Heart left ventricle (tissue), 13 donors: ENCODE data around the gene SMAD3.

Experiments
- POLR2A ChIP-seq, 2 donors: fragments of 450-650 bp; IDR thresholded peaks; one replicate each; pipeline ENCODE4 v1.6.1; 2017; ENCODE audit warnings: antibody characterized with exemption in 2 of 2, mild to moderate bottlenecking in 2 of 2, moderate library complexity in 2 of 2
- TF ChIP-seq, protein P1 (sequence below), 12 donors: fragments of 200-600 bp; sonication (generic) in 4 of 12; IDR thresholded peaks; one replicate each; pipeline versions ENCODE4 v1.5.0 to v1.8.0; 2018 to 2022; ENCODE audit warnings: antibody characterized with exemption in 12 of 12, mild to moderate bottlenecking in 5 of 12
- donor health status: ischemic (EF 13 %, LVEDD 7.1; RV severe dilation, severe dysfunction).
- donor health status: DM: no; HTN: yes; CAD: no.
- donor health status: DM: no; HTN: no; CAD: no.
- donor health status: ischemic (EF 25% LVEDD 6.9; RV normal size, moderate dysfunction).
- donor health status: ischemic (EF 25% LVEDD 5.7; RV mildly dilated, moderate dysfunction).
- donor health status: ischemic (EF 35%, LVEDD 5.7; RV mildly dilated, moderate dysfunction).
- donor health status: nonischemic (EF 11% LVEDD 7.7; RV severe dilation, severe dysfunction).
- donor health status: DM: yes; HTN: yes; CAD: no.
- donor health status: PGD.
- donor health status: ischemic (EF 29% LVEDD 5.4; RV normal size, mild dysfunction).
- donor health status: nonischemic (EF 23%, LVEDD 6.1; RV moderate dilation, normal function).

DNA sequence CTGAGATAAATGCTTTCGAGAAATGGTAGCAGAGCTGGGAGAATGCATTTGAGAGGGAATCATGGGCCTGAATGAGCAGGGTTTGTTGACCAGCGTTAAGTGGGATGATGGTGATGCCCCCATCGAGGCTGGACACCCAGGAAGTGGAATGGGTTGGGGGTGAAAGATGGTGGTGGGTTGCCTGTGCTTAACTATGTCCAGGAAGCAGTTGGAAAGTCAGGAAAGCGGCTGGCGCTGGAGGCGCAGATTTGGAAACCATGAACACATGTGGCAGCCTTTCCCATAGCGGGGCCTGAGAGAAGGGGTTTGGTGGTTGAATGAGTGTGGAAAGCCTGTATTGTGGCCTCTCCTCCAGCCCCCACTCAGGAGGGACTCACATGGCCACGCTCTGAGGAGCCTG, 108.4 kb downstream of the SMAD3 start:
- TF ChIP-seq, protein P1, sequence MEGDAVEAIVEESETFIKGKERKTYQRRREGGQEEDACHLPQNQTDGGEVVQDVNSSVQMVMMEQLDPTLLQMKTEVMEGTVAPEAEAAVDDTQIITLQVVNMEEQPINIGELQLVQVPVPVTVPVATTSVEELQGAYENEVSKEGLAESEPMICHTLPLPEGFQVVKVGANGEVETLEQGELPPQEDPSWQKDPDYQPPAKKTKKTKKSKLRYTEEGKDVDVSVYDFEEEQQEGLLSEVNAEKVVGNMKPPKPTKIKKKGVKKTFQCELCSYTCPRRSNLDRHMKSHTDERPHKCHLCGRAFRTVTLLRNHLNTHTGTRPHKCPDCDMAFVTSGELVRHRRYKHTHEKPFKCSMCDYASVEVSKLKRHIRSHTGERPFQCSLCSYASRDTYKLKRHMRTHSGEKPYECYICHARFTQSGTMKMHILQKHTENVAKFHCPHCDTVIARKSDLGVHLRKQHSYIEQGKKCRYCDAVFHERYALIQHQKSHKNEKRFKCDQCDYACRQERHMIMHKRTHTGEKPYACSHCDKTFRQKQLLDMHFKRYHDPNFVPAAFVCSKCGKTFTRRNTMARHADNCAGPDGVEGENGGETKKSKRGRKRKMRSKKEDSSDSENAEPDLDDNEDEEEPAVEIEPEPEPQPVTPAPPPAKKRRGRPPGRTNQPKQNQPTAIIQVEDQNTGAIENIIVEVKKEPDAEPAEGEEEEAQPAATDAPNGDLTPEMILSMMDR (IDR thresholded peaks at IDR 0.05), result no peak
- no peak for TF ChIP-seq POLR2A (IDR thresholded peaks at IDR 0.05)
